Cardiac fibroblast (primary cell): Measurements from ENCODE around the gene FKBP1B.
"Not testable (repeated sequence)": the region's sequence is repeated elsewhere in the genome, so short reads cannot be mapped to it uniquely, and the experiment has no call there.

Experiments
- DNase-seq, 2 donors: peaks; one replicate each; pipeline versions ENCODE4 v3.0.0 to v3.0.0-alpha.2; 2010; ENCODE audit warnings: low read depth in 2 of 2
- H3K4me3 ChIP-seq, 2 donors: replicated peaks in 1 of 2; 1 replicate in 1 of 2; 2 replicates in 1 of 2; pipeline ENCODE4 v1.5.1; 2011; ENCODE audit warnings: low read depth in 2 of 2, low read length in 2 of 2, mild to moderate bottlenecking in 2 of 2, moderate library complexity in 1 of 2
- CTCF ChIP-seq: IDR thresholded peaks from one replicate; pipeline ENCODE4 v1.5.1; 2011; ENCODE audit warnings: low read depth, mild to moderate bottlenecking, low read length, inconsistent platforms

The FKBP1B gene

GRCh38 chr2:24102677-24103076 lies 53.1 kb downstream of the FKBP1B start:
- TF ChIP-seq CTCF, result no peak
- no peak overlapping the region for H3K4me3 ChIP-seq
- no peak for DNase-seq

DNA sequence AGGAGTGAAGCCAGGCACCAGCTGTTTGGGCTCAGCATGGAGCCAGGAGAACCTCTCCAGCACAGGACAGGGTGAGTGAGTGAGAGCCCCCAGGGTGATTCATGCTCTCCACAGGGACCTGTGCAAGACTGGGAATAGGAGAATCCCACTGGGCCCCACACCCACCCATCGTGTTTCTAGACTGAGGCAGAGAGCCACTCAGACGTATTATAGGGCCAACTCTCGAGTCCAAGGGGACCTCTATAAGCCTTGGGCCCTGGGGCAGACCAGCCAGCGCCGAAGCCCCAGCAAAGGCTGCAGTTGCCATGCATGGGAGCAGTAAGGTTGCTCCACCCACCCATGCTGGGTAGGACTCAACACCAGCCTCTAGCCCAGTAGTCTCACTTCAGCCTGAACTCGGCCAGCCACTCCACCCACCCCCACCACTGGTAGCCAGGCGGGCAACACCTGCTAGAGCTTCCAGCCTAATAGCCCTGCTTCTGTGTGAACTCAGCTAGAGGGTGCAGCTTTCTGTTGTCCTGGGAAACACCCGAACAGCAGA lies 54.6 kb downstream of the FKBP1B start:
- no peak for TF ChIP-seq CTCF
- no peak overlapping the region for H3K4me3 ChIP-seq
- no peak for DNase-seq

DNA sequence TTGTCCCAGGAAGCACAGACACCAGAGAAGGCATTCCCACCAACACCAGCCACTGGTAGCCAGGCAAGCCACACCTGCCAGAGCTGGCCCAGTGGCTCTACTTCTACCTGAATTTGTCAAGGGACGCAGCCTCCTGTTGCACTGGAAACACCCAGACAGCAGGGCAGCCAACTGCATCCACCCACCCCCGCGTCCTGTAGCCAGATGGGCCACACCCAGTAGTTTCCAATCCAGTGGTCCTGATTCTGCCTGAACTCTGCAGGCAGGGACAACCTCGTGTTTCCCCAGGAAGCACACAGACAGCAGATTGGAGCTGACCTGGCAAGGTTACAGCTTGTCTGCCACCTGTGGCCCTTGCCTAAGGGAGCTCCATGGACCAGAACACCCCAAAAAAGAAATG lies 55.4 kb downstream of the FKBP1B start:
- no peak for TF ChIP-seq CTCF
- H3K4me3 ChIP-seq, result no peak overlapping the region
- DNase-seq, result no peak

DNA sequence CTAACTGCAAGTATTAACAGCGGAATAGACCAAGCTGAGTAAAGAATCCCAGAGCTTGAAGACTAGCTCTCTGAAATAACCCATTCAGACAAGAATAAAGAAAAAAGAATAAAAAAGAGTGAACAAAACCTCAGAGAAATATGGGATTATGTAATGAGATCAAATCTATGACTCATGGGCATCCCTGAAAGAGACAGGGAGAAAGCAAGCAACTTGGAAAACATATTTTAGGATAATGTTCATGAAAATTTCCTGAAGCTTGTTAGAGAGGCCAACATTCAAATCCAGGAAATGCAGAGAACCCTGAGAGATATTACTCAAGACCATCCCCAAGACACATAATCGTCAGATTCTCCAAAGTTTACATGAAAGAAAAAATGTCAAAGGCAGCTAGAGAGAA lies 56.3 kb downstream of the FKBP1B start:
- no peak for TF ChIP-seq CTCF
- peak; percentile 25 to 50 for DNase-seq
- no peak overlapping the region for H3K4me3 ChIP-seq

DNA sequence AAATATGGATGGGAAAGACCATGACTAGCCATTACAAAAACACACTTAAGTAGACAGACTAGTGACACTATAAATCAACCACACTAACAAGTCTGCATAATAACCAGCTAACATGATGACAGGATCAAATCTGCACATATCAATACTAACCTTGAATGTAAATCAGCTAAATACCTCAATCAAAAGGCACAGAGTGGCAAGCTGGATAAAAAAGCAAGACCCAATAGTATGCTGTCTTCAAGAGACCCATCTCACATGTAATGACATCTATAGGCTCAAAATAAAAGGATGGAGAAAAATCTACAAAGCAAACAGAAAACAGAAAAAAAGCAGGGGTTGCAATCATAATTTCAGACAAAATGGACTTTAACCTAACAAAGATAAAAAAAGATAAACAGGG lies 57.2 kb downstream of the FKBP1B start:
- no peak for DNase-seq
- no peak for TF ChIP-seq CTCF
- H3K4me3 ChIP-seq, result no peak overlapping the region

DNA sequence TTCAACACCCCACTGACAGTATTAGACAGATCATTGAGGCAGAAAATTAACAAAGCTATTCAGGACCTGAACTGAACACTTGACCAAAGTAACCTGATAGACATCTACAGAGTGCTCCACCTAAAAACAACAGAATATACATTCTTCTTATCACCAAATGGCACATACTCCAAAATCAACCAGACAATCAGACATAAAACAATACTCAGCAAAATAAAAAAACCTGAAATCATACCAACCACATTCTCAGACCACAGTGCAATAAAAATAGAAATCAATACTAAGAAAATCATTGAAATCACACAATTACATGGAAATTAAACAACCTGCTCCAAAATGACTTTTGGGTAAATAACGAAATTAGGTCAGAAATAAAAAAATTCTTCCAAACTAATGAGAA lies 57.8 kb downstream of the FKBP1B start:
- no peak overlapping the region for H3K4me3 ChIP-seq
- TF ChIP-seq CTCF, result no peak
- DNase-seq, result no peak

DNA sequence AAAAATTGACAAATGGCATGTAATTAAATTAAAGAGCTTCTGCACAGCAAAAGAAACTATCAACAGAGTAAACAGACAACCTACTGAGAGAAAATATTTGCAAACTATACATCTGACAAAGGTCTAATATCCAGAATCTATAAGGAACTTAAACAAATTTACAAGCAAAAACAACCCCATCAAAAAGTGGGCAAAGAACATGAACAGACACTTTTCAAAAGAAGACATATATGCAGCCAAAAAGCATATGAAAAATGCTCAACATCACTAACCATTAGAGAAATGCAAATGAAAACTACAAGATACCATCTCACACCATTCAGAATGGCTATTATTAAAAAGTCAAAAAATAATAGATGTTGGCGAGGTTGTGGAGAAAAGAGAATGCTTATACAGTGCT lies 59.9 kb downstream of the FKBP1B start:
- not testable (repeated sequence) for H3K4me3 ChIP-seq, DNase-seq
